GF-D8 (cell line): ENCODE measurements around the gene ZNF236.

Experiments
- DNase-seq: peaks from one replicate; lab custom pipeline; 2025; lab: John Stamatoyannopoulos, UW

Gene ZNF236

DNA sequence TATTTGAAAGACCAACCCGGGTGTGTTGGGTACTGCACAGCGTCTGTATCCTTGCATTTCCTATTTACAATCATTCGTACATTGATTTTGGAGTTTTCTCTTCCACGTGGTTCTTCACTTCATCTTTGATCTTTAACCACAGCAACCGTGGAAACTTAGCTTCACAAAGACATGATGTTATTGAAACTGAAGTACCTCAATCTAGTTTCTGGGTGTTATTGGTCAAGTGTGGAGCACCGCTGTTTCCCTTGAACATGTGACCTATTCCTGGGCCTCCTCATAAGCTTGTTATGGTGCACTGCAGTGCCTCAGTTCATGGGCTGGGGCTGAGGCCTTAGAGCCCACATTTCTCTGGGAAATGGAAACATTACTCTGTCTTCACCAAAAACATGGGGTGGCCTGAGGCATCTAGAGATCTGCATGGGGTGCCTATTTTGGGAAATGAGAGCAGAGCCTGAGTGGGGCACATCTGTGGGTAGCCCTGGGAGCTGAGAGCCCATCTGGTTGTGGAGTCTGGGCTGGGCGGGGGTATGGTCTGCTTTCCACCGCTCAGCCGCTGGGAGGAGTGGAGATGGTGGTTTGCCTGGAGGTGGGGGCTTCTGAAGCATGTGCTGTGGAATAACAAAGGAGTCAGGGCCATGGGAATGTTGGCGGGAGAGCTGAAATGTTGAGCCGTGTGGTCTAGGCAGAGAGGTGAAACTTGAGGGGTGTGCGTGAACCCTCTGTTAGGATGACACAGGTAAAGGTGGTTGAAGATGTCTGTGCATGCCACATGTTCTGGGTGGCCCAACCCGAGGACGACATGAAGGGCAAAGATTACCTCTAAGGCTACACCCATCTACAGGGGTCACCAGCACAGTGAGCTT is 37.4 kb downstream of the ZNF236 start:
- DNase-seq = no peak

GRCh38 chr18:76860411-76860810 is 38.1 kb downstream of the ZNF236 start:
- no peak for DNase-seq

DNA sequence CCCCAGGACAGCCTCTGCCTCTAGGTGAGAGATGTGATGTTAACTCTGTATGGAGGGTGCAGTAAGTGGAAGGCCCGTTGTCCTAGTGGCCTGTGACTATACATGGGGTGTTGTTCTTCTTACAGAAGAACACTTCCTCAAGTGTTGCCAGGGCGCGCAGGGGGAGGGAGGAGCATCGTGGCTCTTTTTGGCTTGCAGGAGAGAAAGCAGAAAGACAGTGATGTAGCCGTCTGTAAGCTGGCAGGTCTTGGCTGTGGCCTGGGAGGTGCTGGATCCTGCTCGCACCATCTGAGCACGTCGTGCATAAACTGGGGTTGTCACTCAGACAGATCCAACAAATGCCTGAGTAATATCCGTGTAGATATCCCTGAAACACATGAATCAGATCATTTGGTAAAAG is 44.3 kb downstream of the ZNF236 start:
- no peak for DNase-seq

- no peak for DNase-seq
Observed at GRCh38 chr18:76873311-76873710, 51.0 kb downstream of the ZNF236 start.

DNA sequence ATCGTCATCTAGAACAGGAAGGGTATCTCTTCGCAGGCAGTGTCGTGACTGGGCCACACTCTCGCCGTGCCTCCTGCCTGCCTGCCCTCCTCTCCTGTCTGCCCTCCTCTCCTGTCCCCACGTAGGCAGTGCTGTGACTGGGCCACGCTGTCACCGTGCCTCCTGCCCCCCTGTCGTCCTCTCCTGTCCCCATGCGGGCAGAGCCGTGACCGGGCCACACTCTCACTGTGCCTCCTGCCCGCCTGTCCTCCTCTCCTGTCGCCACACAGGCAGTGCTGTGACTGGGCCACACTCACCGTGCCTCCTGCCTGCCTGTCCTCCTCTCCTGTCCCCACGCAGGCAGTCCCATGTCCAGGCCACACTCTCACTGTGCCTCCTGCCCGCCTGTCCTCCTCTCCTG is 51.4 kb downstream of the ZNF236 start:
- DNase-seq = no peak

DNA sequence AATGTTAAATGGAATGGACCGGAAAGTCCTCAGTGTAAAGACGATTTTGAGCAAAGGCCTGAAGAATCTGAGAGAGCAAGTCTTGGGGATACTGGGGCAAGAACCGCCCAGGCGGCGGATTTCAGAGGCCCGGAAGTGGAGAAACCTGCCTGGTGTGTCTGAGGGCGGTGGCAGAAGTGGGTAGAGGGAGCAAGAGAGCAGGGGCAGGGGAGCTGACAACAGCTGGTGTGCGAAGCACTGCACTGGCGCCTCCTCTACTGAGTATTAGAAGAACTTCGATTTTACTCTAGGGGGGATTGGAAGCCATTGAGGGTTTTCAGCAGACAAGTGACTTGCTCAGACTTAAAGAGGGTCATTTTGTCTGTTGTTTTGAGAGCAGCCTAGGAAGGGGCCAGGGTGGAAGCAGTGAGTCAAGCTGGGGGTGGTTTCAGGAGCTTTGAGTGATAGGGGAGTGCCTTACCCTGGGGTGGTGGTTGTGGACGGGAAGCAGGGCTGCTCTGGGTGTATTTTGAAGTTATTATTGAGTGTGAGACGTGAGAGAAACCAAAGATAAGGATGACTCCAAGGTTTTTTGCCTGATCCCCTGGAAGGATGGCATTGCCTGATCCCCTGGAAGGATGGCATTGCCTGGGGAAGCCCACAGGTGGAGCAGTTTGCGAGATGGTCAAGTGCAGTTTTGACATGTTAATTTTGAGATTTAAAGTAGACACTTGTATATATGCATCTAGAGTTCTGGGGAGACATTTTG is 52.5 kb downstream of the ZNF236 start:
- DNase-seq = no peak

DNA sequence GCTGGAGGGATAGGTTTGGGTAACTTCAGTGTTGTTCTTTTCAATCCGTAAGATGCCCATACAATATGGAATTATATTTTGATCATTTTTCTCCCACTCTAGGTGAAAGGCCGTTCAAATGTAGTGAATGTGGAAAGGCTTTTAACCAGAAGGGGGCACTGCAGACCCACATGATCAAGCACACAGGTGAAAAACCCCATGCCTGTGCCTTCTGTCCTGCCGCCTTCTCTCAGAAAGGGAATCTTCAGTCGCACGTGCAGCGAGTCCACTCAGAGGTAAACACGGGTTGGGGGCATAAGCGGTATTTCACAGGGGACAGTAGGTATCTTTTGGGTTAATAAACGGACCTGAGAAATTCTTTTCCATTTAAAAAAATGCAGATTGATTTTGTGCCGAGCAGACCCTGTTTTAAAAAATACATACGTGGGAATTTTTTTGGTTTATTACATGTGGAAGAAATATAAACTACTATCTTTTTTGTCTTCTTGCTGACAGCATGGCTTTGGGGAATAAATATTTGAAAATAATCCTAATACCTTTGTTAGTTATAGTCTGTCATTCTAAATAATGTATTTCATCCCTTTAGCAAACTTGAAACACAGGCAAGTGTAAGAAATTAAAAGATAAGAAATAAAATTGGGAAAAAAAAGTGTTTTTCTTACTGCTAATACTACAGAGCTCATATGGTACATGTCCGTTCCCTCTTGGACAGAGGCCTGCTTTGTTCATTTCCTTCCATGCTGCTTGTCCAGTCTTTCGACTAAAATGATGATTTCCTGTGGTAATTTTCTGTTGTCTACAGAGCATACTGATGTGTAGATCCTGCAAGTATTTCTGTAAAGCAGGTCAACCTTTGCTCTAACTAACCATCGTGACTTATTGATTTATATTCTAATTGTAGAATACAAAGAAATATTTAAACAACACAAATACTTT is 53.3 kb downstream of the ZNF236 start:
- DNase-seq = no peak

- DNase-seq = no peak
Observed at GRCh38 chr18:76878426-76878825, 56.1 kb downstream of the ZNF236 start.

DNA sequence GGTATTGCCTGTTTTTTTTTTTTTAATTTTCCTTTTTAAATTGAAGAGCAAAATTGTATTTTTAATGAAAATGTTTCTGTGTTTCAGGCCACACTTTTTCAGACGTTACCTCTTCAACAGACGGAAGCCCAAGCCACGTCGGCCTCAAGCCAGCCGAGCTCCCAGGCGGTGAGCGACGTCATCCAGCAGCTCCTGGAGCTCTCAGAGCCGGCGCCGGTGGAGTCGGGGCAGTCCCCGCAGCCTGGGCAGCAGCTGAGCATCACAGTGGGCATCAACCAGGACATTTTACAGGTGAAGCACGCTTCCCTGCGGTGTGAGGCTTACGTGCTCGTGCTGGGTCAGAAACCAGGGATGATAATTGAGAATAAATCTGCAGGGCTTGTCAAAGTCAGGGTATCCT is 57.7 kb downstream of the ZNF236 start:
- DNase-seq = no peak

- DNase-seq = no peak
Observed at GRCh38 chr18:76881744-76882143, 59.4 kb downstream of the ZNF236 start.

DNA sequence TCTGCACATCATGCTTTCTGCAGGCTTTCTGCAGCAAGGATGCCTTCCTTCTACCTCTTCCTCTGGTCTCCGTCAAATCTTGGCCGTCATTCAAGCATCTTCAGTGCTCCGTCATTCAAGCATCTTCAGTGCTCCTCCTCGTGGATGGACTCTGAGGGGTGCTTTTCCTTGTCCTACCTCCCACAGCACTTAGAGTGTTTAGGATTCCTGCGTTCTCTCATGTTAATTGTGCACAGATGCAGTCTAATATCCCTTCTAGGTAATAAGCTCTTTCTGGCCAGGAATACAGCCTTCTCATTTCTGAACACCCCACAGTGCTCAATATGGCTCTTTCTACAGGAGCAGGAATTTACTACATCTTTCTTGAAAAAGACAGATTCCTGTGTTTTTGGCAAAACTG is 59.8 kb downstream of the ZNF236 start:
- DNase-seq = no peak

GRCh38 chr18:76885001-76885400 is 62.6 kb downstream of the ZNF236 start:
- no peak for DNase-seq

- no peak for DNase-seq
Observed at GRCh38 chr18:76886112-76886511, 63.8 kb downstream of the ZNF236 start.

DNA sequence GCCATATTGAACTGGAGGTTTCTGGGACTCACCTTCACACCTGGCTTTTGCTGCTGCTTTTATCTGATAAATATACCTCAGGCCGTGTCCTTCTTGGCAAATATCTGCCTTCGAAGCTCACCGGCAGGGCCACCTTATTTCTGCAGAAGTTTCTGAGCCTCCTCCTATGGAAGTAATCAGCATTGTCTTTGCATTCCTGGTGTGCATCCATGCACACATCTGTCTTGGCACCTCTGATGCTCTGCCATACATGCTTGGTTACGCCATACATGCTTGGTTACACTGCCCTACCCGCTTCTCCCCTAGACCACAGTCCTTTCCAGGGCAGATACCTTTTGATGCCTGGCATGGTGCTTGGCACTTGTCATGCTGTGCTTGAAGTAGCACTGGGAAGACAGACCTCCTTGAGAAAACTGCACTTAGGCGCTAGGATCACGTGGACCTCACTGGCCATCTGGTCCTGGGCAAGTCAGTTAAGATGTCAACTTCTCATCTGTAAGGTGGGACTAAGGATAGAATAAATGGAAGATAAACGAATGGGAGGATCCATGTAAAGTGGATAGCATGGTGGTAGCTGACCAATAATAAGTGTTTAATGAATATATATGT is 66.8 kb downstream of the ZNF236 start:
- DNase-seq = no peak

DNA sequence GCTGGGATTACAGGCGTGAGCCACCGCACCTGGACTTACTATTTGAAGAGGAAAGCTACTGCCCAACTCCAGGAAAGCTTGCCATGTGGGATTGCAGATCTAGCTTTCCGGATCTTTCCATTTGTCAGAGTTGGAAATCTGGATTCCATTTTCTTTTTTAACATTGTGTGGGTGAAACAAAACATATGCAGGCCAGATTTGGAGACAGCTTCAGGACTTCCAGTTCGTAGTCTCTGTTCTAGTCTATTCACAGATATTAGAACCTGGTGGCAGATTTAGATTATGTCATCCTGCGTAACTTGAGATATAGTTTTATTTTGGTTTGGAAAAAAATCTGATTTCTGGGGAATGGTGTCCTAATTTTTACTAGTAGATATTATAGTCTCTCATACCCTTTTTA is 70.5 kb downstream of the ZNF236 start:
- DNase-seq = no peak

DNA sequence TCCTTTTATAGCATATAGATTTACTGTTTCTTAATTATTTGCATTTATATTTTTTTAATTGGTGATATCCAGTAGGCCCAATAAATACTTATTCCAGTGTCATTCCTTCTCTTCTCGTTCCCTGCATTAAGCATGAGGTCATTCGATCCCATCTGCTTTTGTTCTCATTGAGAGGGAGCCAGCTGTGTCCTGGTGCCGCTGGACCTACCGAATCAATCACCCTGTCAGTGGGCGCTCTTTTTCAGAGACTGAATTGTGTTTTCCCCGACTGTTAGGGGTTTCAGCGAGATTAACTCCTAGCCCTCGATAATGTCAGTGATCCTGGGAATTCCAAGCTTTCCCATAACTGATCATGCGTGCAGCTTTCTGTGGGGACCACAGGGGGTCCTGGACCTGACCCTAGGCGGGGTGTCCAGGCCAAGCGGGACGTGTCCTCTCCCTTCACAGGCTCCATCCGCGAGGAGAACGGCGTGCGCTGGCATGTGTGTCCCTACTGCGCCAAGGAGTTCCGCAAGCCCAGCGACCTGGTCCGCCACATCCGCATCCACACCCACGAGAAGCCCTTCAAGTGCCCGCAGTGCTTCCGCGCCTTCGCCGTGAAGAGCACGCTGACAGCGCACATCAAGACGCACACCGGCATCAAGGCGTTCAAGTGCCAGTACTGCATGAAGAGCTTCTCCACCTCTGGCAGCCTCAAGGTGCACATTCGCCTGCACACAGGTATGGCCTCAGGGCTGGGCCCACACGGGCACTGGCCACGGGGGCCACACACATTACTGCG is 72.4 kb downstream of the ZNF236 start:
- DNase-seq = no peak

- DNase-seq = no peak
Observed at GRCh38 chr18:76895498-76895897, 73.1 kb downstream of the ZNF236 start.

GRCh38 chr18:76896677-76897076 is 74.3 kb downstream of the ZNF236 start:
- no peak for DNase-seq

DNA sequence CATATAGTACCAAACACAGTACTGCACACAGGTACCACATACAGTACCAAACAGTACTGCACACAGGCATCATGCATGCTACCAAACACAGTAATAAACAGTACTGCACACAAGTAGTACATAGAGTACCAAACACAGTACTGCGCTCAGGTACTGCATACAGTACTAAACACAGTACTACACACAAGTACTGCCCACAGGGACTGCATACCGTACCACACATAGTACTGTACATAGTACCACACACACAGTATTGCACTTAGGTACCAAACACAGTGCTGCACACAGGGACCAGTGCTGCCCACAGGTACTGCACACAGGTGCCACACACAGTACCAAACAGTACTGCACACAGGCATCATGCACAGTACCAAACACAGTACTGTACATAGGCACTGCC is 74.9 kb downstream of the ZNF236 start:
- no peak for DNase-seq

DNA sequence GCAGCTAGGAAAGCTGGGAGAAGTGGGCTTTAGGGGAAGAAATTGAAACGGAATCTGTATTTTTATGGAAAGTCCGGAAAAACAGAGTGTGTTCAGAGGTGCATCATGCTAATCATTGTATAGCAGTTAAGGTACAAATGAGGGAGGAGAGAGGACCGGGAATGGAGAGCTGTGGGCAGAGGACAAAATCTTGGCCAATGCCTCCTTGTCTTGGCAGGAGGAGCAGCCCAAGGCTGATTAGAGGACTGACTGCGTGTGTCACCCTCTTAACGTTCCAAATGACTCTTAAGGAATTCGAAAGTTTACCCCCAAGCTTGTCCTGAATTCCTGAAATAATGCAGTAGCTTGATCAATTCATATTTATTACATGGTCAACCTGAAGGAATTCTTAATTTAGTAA is 81.0 kb downstream of the ZNF236 start:
- no peak for DNase-seq

DNA sequence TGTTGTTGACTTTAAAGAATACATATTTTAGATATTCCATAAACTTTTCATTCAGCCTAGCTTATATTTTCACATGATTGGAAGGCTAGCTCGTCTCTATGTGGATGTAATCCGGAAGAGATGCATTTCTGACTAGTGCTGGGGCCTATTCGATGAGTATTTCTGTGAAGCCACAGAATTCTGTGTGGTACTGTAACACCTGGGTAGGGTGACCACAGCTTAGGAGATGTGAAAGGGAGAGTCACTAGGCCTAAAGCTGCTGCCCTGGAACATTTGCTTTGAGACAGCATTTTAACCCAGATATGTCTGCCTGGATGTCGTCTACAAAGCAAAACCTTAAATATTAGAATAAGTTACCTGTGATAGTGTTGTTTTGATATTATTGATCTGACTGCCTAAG is 83.5 kb downstream of the ZNF236 start:
- no peak for DNase-seq
